DND-41 (cell line): ENCODE results near the gene IPP.

Source experiments
- ATAC-seq: fragments of 200-7000 bp; cut with Tn5 transposase; 3 replicates; pipeline ENCODE4 v1.9.1; 2021; ENCODE audit warnings: low read depth; ENCODE audit not compliant: insufficient read depth
- DNase-seq: peaks from one replicate; pipeline ENCODE4 v3.0.0-alpha.2; 2020
- H2AFZ ChIP-seq: 2 replicates; pipeline ENCODE4 v1.6.0; 2012; ENCODE audit warnings: low read depth, low read length
- H3K27ac ChIP-seq: 2 replicates; pipeline ENCODE4 v1.5.1; 2012; ENCODE audit warnings: low read length, inconsistent platforms
- H3K27me3 ChIP-seq: fragments of 200-600 bp; sonication (generic); 2 replicates; pipeline ENCODE4 v1.6.0; 2012; ENCODE audit warnings: low read length, mild to moderate bottlenecking, inconsistent platforms; ENCODE audit not compliant: insufficient read depth, poor library complexity
- H3K36me3 ChIP-seq: 2 replicates; pipeline ENCODE4 v1.5.1; 2012; ENCODE audit warnings: low read length, inconsistent platforms; ENCODE audit not compliant: insufficient read depth
- H3K4me1 ChIP-seq: 2 replicates; pipeline ENCODE4 v1.5.1; 2012; ENCODE audit warnings: mild to moderate bottlenecking, low read length; ENCODE audit not compliant: insufficient read depth
- H3K4me2 ChIP-seq: 2 replicates; pipeline ENCODE4 v1.6.0; 2012; ENCODE audit warnings: mild to moderate bottlenecking, moderate library complexity, low read length, inconsistent platforms; ENCODE audit not compliant: insufficient read depth
- H3K4me3 ChIP-seq, 2 experiments: fragments of 200-600 bp in 1 of 2; shearing (Covaris generic) in 1 of 2; 2 replicates each; pipeline ENCODE4 v1.5.1; 2012 to 2016; ENCODE audit warnings: inconsistent platforms in 2 of 2, low read length in 2 of 2, mild to moderate bottlenecking in 2 of 2, low read depth in 1 of 2, moderate library complexity in 1 of 2
- H3K79me2 ChIP-seq: 2 replicates; pipeline ENCODE4 v1.6.0; 2012; ENCODE audit warnings: low read length, inconsistent platforms; ENCODE audit not compliant: insufficient read depth
- H3K9ac ChIP-seq: 2 replicates; pipeline ENCODE4 v1.6.0; 2012; ENCODE audit warnings: low read depth, mild to moderate bottlenecking, inconsistent platforms, low read length, moderate library complexity
- H3K9me3 ChIP-seq: 2 replicates; pipeline ENCODE4 v1.5.1; 2012; ENCODE audit warnings: low read length, moderate library complexity, mild to moderate bottlenecking, inconsistent platforms; ENCODE audit not compliant: insufficient read depth, severe bottlenecking
- H4K20me1 ChIP-seq: 2 replicates; pipeline ENCODE4 v1.6.0; 2012; ENCODE audit warnings: low read length; ENCODE audit not compliant: insufficient read depth
- EZH2 ChIP-seq: IDR thresholded peaks from 3 replicates; pipeline ENCODE4 v1.6.1; 2012; ENCODE audit warnings: borderline replicate concordance, low read depth, mild to moderate bottlenecking, moderate library complexity, low read length, inconsistent platforms; ENCODE audit not compliant: severe bottlenecking
- TF ChIP-seq, protein P1 (sequence below): IDR thresholded peaks from 2 replicates; pipeline ENCODE4 v1.5.1; 2012; ENCODE audit warnings: borderline replicate concordance, low read length, moderate library complexity, mild to moderate bottlenecking; ENCODE audit not compliant: poor library complexity, severe bottlenecking; ENCODE audit errors: extremely low read depth

Gene IPP

DNA sequence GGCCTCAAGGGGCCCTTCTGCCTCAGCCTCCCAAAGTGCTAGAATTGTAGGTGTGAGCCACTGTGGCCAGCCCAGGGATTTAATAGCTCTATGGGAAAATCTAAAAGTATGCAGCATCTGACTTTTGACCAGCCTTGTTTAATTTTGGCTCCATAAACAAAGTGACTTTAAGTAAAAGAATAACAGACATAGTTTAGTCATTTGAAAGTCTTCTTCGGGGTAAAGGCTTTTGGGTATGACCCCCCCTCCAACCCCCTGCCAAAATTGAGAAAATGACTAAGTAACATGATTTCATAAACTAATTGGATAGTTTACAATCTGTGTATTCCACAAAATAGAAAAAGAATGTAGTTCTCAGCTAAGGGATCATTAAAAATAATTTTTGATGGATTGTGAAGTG, 81.1 kb downstream of the IPP start:
- H3K79me2 ChIP-seq, result peaks cover 100% of the 10 kb centered on the region
- no peaks in the 10 kb centered on the region for H3K4me1 ChIP-seq
- peaks cover 77% of the 10 kb centered on the region for H4K20me1 ChIP-seq
- H3K4me3 ChIP-seq, result no peak overlapping the region
- ATAC-seq (no peak), DNase-seq (no peak)
- no peak overlapping the region for H3K9ac ChIP-seq
- no peak overlapping the region for H2AFZ ChIP-seq
- TF ChIP-seq, protein P1, sequence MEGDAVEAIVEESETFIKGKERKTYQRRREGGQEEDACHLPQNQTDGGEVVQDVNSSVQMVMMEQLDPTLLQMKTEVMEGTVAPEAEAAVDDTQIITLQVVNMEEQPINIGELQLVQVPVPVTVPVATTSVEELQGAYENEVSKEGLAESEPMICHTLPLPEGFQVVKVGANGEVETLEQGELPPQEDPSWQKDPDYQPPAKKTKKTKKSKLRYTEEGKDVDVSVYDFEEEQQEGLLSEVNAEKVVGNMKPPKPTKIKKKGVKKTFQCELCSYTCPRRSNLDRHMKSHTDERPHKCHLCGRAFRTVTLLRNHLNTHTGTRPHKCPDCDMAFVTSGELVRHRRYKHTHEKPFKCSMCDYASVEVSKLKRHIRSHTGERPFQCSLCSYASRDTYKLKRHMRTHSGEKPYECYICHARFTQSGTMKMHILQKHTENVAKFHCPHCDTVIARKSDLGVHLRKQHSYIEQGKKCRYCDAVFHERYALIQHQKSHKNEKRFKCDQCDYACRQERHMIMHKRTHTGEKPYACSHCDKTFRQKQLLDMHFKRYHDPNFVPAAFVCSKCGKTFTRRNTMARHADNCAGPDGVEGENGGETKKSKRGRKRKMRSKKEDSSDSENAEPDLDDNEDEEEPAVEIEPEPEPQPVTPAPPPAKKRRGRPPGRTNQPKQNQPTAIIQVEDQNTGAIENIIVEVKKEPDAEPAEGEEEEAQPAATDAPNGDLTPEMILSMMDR, result no peak
- no peak for TF ChIP-seq EZH2
- no peaks in the 10 kb centered on the region for H3K27me3 ChIP-seq
- no peaks in the 10 kb centered on the region for H3K9me3 ChIP-seq
- H3K4me2 ChIP-seq, result no peak overlapping the region
- no peak overlapping the region for H3K27ac ChIP-seq
- peaks cover 20% of the 10 kb centered on the region for H3K36me3 ChIP-seq

DNA sequence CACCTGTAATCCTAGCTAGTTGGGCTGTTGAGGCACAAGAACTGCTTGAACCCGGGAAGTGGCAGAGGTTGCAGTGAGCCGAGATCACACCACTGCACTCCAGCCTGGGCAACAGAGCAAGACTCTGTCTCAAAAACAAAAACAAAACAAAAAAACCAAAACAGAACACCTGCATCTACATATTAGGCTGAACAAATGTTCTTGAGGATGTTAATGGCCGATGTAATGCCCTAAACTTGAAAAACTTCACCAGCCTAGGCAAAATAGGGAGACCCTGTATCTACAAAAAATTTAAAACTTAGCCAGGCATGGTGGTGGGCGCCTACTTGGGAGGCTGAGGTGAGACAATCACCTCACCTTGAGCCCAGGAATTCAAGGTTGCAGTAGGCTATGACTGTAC, 81.9 kb downstream of the IPP start:
- no peak overlapping the region for H3K4me2 ChIP-seq
- peaks cover 70% of the 10 kb centered on the region for H4K20me1 ChIP-seq
- H3K4me1 ChIP-seq, result no peaks in the 10 kb centered on the region
- H3K27ac ChIP-seq, result no peak overlapping the region
- no peaks in the 10 kb centered on the region for H3K27me3 ChIP-seq
- TF ChIP-seq EZH2, result no peak
- TF ChIP-seq, protein P1, result no peak
- H3K4me3 ChIP-seq, result no peak overlapping the region
- no peak overlapping the region for H3K9ac ChIP-seq
- no peak overlapping the region for H2AFZ ChIP-seq
- DNase-seq, result no peak
- peaks cover 17% of the 10 kb centered on the region for H3K36me3 ChIP-seq
- H3K79me2 ChIP-seq, result peaks cover 100% of the 10 kb centered on the region
- no peak for ATAC-seq
- H3K9me3 ChIP-seq, result no peaks in the 10 kb centered on the region

DNA sequence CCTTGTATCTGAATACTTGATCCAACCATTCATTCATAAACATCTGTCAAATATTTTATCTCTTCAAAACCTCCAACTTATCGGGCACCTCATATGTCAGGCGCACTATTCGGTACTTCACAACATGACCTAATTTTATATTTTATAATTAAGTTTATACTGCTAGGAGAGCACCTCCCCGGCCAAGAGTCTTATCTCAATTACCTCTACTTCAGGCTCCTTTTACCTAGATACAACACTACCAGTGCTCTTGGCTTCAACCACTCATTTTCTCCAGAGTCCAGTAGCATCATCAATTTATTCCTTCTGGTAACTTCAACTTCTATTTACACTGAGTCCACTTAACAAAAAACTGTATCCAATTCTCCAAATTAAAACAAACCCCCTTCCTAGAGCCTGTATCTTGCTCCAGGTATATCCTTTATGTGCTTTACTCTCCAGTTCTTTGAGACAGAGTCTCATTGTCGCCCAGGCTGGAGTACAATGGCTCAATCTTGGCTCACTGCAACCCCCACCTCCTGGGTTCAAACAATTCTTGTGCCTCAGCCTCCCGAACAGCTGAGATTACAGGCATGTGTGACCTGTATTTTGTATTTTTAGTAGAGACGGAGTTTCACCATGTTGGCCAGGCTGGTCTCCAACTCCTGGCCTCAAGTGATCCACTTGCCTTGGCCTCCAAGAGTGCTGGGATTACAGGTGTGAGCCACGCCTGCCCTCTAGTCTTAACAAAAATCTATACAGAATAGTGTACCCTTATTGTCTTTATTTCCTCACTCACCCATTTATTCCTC, 82.9 kb downstream of the IPP start:
- no peaks in the 10 kb centered on the region for H3K27me3 ChIP-seq
- ATAC-seq (no peak), DNase-seq (no peak)
- no peak overlapping the region for H3K27ac ChIP-seq
- peaks cover 100% of the 10 kb centered on the region for H3K79me2 ChIP-seq
- no peak for TF ChIP-seq EZH2
- TF ChIP-seq, protein P1, result no peak
- no peaks in the 10 kb centered on the region for H3K4me1 ChIP-seq
- no peak overlapping the region for H3K4me3 ChIP-seq
- H2AFZ ChIP-seq, result no peak overlapping the region
- H3K9ac ChIP-seq, result no peak overlapping the region
- H3K4me2 ChIP-seq, result no peak overlapping the region
- H4K20me1 ChIP-seq, result peaks cover 69% of the 10 kb centered on the region
- peaks cover 12% of the 10 kb centered on the region for H3K36me3 ChIP-seq
- H3K9me3 ChIP-seq, result no peaks in the 10 kb centered on the region

DNA sequence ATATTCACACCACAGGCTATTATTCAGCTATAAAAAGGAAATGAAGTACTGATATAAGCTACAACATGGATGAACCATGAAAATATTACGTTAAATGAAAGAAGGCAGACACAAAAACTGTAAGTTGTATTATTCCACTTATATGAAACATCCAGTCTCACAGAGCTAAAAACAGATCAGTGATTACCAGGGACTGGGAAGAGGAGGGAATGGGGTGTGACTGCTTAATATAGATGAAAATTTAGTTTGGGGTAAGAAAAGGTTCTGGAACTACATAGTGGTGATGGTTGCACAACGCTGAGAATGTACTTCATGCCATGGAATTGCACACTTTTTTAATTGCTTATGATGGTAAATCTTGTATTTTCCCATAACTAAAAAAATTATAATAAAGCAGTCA, 83.6 kb downstream of the IPP start:
- Histone ChIP-seq H3K4me1 (no peaks in the 10 kb centered on the region), H3K4me2 (no peak overlapping the region)
- TF ChIP-seq, protein P1, result no peak
- no peak for TF ChIP-seq EZH2

More for the DNA sequence above, 83.6 kb downstream of the IPP start:
- no peaks in the 10 kb centered on the region for H3K9me3 ChIP-seq
- H4K20me1 ChIP-seq, result peaks cover 73% of the 10 kb centered on the region
- no peak overlapping the region for H3K27ac ChIP-seq
- H3K36me3 ChIP-seq, result peaks cover 15% of the 10 kb centered on the region
- H2AFZ ChIP-seq, result no peak overlapping the region
- no peak overlapping the region for H3K4me3 ChIP-seq
- H3K79me2 ChIP-seq, result peaks cover 100% of the 10 kb centered on the region
- ATAC-seq (no peak), DNase-seq (no peak)
- no peaks in the 10 kb centered on the region for H3K27me3 ChIP-seq
- H3K9ac ChIP-seq, result no peak overlapping the region
